OCI-LY3 (cell line): ENCODE measurements around the gene TSPAN3.

Source experiments
- EZH2phosphoT487 ChIP-seq: fragments of 200-600 bp; shearing (Covaris generic); IDR thresholded peaks from 2 replicates; pipeline ENCODE4 v1.6.1; 2018; ENCODE audit warnings: antibody characterized with exemption, mixed run types, low read depth
- TF ChIP-seq, protein P1 (sequence below): fragments of 200-600, 300-600 bp; sonication (generic); IDR thresholded peaks from 2 replicates; pipeline ENCODE4 v1.5.1; 2014; ENCODE audit warnings: antibody characterized with exemption, low read length, low read depth

DNA sequence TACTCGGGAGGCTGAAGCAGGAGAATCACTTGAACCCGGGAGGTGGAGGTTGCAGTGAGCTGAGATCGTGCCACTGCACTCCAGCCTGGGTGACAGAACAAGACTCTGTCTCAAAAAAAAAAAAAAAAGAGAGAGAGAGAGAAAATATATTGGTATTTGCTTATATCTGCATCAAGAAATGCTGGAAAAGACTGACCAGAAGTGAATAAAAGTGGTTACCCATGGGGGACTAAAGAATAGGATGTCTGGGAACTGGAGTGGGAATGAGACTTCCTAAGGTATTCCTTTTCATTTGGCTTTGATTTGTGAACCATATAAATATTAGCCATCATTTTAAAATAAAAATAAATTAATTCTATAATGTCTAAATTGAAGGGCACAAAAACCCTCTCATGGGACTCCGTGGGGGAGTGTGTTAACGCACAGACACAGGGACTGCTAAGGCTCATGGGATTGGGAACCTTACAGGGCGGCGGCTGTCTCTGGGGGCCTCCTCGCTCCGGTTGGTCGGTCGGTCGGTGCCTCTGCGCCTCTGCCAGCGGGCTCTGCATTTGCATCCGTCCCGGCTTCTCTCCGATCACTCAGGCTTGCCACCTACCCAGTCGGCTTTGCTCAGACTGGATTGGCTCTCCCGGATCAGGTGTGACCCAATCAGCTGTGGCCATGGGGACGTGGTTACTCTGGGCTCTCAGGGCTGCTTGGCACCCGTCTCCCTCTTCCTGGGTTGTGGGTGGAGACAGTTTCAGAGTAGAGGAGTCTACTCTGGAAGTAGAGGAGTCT, 12.7 kb upstream of the TSPAN3 start:
- TF ChIP-seq, protein P1, sequence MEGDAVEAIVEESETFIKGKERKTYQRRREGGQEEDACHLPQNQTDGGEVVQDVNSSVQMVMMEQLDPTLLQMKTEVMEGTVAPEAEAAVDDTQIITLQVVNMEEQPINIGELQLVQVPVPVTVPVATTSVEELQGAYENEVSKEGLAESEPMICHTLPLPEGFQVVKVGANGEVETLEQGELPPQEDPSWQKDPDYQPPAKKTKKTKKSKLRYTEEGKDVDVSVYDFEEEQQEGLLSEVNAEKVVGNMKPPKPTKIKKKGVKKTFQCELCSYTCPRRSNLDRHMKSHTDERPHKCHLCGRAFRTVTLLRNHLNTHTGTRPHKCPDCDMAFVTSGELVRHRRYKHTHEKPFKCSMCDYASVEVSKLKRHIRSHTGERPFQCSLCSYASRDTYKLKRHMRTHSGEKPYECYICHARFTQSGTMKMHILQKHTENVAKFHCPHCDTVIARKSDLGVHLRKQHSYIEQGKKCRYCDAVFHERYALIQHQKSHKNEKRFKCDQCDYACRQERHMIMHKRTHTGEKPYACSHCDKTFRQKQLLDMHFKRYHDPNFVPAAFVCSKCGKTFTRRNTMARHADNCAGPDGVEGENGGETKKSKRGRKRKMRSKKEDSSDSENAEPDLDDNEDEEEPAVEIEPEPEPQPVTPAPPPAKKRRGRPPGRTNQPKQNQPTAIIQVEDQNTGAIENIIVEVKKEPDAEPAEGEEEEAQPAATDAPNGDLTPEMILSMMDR, result no peak
- TF ChIP-seq EZH2phosphoT487, result no peak
